PC-9 (cell line): Measurements from ENCODE around the gene MLEC. TPM values are rescaled to one million over a fixed set of nuclear protein-coding genes. Genes with fewer than 3 reads are reported as not detected.

ENCODE experiments used
- BruUV-seq: library from RNA; stranded (reverse); fragments of 400-500 nt; replicated peaks from 2 replicates; lab custom pipeline; 2021; lab: Mats Ljungman, UMichigan
- CTCF ChIA-PET: fragments of 300-600 bp; sonication (Branson Sonifier 250); formaldehyde crosslinking; loops from one replicate; lab custom pipeline; 2022; ENCODE audit warnings: antibody characterized with exemption; lab: Charles Lee
- POLR2A ChIA-PET: fragments of 300-600 bp; sonication (Branson Sonifier 250); formaldehyde crosslinking; loops from one replicate; lab custom pipeline; 2022; ENCODE audit warnings: antibody characterized with exemption; ENCODE audit not compliant: unreplicated experiment; lab: Charles Lee
- DNase-seq, 2 experiments: peaks; one replicate each; pipeline versions ENCODE4 v3.0.0 to v3.0.0-alpha.2; 2015 to 2022; ENCODE audit warnings: mixed read lengths in 1 of 2
- H2AFZ ChIP-seq: fragments of 200-600 bp; sonication (generic); 2 replicates; pipeline ENCODE4 v1.8.1; 2017; ENCODE audit warnings: antibody characterized with exemption
- H3F3A ChIP-seq: fragments of 200-600 bp; sonication (generic); 2 replicates; pipeline ENCODE4 v1.8.1; 2017; ENCODE audit warnings: antibody characterized with exemption, mild to moderate bottlenecking, low read depth; ENCODE audit not compliant: insufficient read depth
- H3K27ac ChIP-seq: fragments of 200-600 bp; sonication (generic); 2 replicates; pipeline ENCODE4 v1.6.1; 2016; ENCODE audit warnings: mixed run types
- H3K27me3 ChIP-seq: fragments of 200-600 bp; sonication (generic); 2 replicates; pipeline ENCODE4 v1.6.1; 2016; ENCODE audit warnings: low read depth, mixed run types; ENCODE audit not compliant: insufficient read depth
- H3K36me3 ChIP-seq: fragments of 200-600 bp; sonication (generic); 2 replicates; pipeline ENCODE4 v1.6.1; 2016; ENCODE audit warnings: low read depth, mixed run types
- H3K4me1 ChIP-seq: fragments of 200-600 bp; sonication (generic); replicated peaks from 2 replicates; pipeline ENCODE4 v1.6.1; 2016; ENCODE audit warnings: mixed run types; ENCODE audit not compliant: insufficient read depth
- H3K4me2 ChIP-seq: fragments of 200-600 bp; sonication (generic); 2 replicates; pipeline ENCODE4 v1.6.1; 2017; ENCODE audit warnings: mixed run types
- H3K4me3 ChIP-seq: fragments of 200-600 bp; sonication (generic); 2 replicates; pipeline ENCODE4 v1.6.1; 2016; ENCODE audit warnings: mixed run types
- H3K79me2 ChIP-seq: fragments of 200-600 bp; sonication (generic); 2 replicates; pipeline ENCODE4 v1.6.1; 2017; ENCODE audit warnings: low read depth, mixed run types
- H3K9me2 ChIP-seq: fragments of 200-600 bp; sonication (generic); 2 replicates; pipeline ENCODE4 v1.8.1; 2017; ENCODE audit warnings: mild to moderate bottlenecking; ENCODE audit not compliant: insufficient read depth
- H3K9me3 ChIP-seq: fragments of 200-600 bp; sonication (generic); 2 replicates; pipeline ENCODE4 v1.8.1; 2016; ENCODE audit warnings: low read depth; ENCODE audit not compliant: insufficient read depth
- H4K20me1 ChIP-seq: fragments of 200-600 bp; sonication (generic); 2 replicates; pipeline ENCODE4 v1.8.1; 2017; ENCODE audit not compliant: insufficient read depth
- EZH2 ChIP-seq: fragments of 200-600 bp; sonication (generic); IDR thresholded peaks from 2 replicates; pipeline ENCODE4 v1.8.0; 2017; ENCODE audit warnings: antibody characterized with exemption, low read depth
- intact Hi-C: fragments of 100-400 bp; cut with micrococcal nuclease; formaldehyde crosslinking; loops from one replicate; pipeline ENCODE4 v1.10.0; 2022; ENCODE audit not compliant: unreplicated experiment
- total RNA-seq: library from RNA; stranded (reverse); gene quantifications from 2 replicates; pipeline ENCODE4 v1.2.3, GENCODE V29; 2021
- TF ChIP-seq, protein P1 (sequence below): fragments of 200-600 bp; sonication (generic); conservative IDR thresholded peaks from 2 replicates; pipeline ENCODE4 v1.6.1; 2017; ENCODE audit warnings: mixed run types, antibody characterized with exemption, mild to moderate bottlenecking, moderate library complexity

MLEC gene
- total RNA-seq, 1 experiment from 2014 or later, result 131 TPM

- intact Hi-C loops, result no loop called here
- H3K9me2 ChIP-seq, result no peaks in the 10 kb centered on the region
- H3K36me3 ChIP-seq, result no peaks in the 10 kb centered on the region
- H3K4me1 ChIP-seq, result no peaks in the 10 kb centered on the region; the same call in 1 of the 2 replicates
- BruUV-seq, result no TSS peak
- TF ChIP-seq, protein P1, sequence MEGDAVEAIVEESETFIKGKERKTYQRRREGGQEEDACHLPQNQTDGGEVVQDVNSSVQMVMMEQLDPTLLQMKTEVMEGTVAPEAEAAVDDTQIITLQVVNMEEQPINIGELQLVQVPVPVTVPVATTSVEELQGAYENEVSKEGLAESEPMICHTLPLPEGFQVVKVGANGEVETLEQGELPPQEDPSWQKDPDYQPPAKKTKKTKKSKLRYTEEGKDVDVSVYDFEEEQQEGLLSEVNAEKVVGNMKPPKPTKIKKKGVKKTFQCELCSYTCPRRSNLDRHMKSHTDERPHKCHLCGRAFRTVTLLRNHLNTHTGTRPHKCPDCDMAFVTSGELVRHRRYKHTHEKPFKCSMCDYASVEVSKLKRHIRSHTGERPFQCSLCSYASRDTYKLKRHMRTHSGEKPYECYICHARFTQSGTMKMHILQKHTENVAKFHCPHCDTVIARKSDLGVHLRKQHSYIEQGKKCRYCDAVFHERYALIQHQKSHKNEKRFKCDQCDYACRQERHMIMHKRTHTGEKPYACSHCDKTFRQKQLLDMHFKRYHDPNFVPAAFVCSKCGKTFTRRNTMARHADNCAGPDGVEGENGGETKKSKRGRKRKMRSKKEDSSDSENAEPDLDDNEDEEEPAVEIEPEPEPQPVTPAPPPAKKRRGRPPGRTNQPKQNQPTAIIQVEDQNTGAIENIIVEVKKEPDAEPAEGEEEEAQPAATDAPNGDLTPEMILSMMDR, result no peak
- no peak for TF ChIP-seq EZH2
- no peaks in the 10 kb centered on the region for H3K9me3 ChIP-seq
- no peak overlapping the region for H3K4me2 ChIP-seq
- no peak overlapping the region for H3K4me3 ChIP-seq
- no peak overlapping the region for H2AFZ ChIP-seq
- no peak for DNase-seq
- H3K27me3 ChIP-seq, result no peaks in the 10 kb centered on the region
- peaks cover 8% of the 10 kb centered on the region; the same call in 1 of the 2 replicates for H3F3A ChIP-seq
- CTCF ChIA-PET, result interaction anchor here (0.6 kb wide), 2 partner anchors 16 to 461 kb away, joined by 3 read pairs; no protein-coding TSS in a partner anchor
- H3K27ac ChIP-seq, result no peak overlapping the region
- no peaks in the 10 kb centered on the region for H3K79me2 ChIP-seq
- POLR2A ChIA-PET, result no interaction called here
- no peaks in the 10 kb centered on the region for H4K20me1 ChIP-seq
These were observed 18.7 kb downstream of the MLEC start for GRCh38 chr12:120705618-120706017.

- BruUV-seq, result no TSS peak
- intact Hi-C loops, result no loop called here
These were observed 19.1 kb downstream of the MLEC start for GRCh38 chr12:120706029-120706428.

DNA sequence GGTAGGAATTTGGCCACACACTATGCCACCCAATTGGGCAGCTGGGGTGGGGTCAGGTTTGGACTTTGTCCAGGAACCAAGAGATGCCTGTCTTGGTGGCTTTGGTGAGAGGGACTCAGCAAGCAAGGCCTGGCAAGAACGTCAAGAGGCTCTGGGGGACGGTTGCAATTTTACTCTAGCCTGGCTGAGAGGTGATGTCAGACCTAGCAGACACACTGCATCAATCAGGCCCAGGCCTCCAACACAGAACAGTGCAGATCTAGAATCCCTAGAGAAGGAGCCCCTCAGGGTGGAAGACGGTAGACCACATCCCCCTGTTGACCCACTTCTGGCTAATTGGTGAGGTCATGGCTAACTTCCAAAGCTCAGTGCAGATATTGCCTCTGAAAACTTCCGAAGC, 21.7 kb downstream of the MLEC start:
- peaks cover 20% of the 10 kb centered on the region for H3K79me2 ChIP-seq
- DNase-seq, result no peak
- H3K27ac ChIP-seq, result no peak overlapping the region
- ChIA-PET POLR2A (no interaction called here), CTCF (no interaction called here)
- intact Hi-C loops, result no loop called here
- no peak overlapping the region for H3K4me2 ChIP-seq
- H3K4me3 ChIP-seq, result no peak overlapping the region
- TF ChIP-seq, protein P1, result no peak
- no peak for TF ChIP-seq EZH2
- H2AFZ ChIP-seq, result no peak overlapping the region
- H4K20me1 ChIP-seq, result peaks cover 4% of the 10 kb centered on the region; the same call in 1 of the 2 replicates
- peaks cover 8% of the 10 kb centered on the region; the same call in 1 of the 2 replicates for H3F3A ChIP-seq
- no peaks in the 10 kb centered on the region for H3K36me3 ChIP-seq
- H3K9me2 ChIP-seq, result no peaks in the 10 kb centered on the region
- no peaks in the 10 kb centered on the region for H3K27me3 ChIP-seq
- BruUV-seq, result no TSS peak
- H3K4me1 ChIP-seq, result peaks cover 7% of the 10 kb centered on the region; the same call in 1 of the 2 replicates
- H3K9me3 ChIP-seq, result no peaks in the 10 kb centered on the region

More at GRCh38 chr12:120706029-120706428, 19.1 kb downstream of the MLEC start:
- Histone ChIP-seq H3K9me3 (no peaks in the 10 kb centered on the region), H3K4me3 (no peak overlapping the region), H3K9me2 (no peaks in the 10 kb centered on the region), H3K79me2 (peaks cover 3% of the 10 kb centered on the region), H3K4me2 (no peak overlapping the region), H3K27ac (no peak overlapping the region), H3K4me1 (no peaks in the 10 kb centered on the region; the same call in 1 of the 2 replicates), H3F3A (peaks cover 8% of the 10 kb centered on the region; the same call in 1 of the 2 replicates), H2AFZ (no peak overlapping the region), H3K27me3 (no peaks in the 10 kb centered on the region), H3K36me3 (no peaks in the 10 kb centered on the region), H4K20me1 (no peaks in the 10 kb centered on the region)
- TF ChIP-seq EZH2, result no peak
- TF ChIP-seq, protein P1, result no peak
- no peak for DNase-seq
- ChIA-PET CTCF (interaction anchor here (0.6 to 0.7 kb wide), 3 partner anchors 16 to 460 kb away, joined by 3 to 4 read pairs (median 3); no protein-coding TSS in a partner anchor), POLR2A (no interaction called here)
